CD14-positive monocyte (primary cell): ENCODE results near the gene ARHGAP30. TPM values are rescaled to one million over a fixed set of nuclear protein-coding genes. Genes with fewer than 3 reads are reported as not detected.

Source experiments
- DNase-seq, 3 donors: peaks; one replicate each; pipeline ENCODE4 v3.0.0-alpha.2; 2011 to 2022
- H2AFZ ChIP-seq: 2 replicates; pipeline ENCODE4 v1.6.0; 2012; ENCODE audit warnings: mild to moderate bottlenecking, low read depth, low read length, inconsistent platforms; ENCODE audit not compliant: insufficient read depth, poor library complexity, severe bottlenecking
- H3K27ac ChIP-seq, 2 donors: 1 replicate in 1 of 2; 2 replicates in 1 of 2; pipeline ENCODE4 v1.5.1; 2012 to 2013; ENCODE audit warnings: low read length in 2 of 2, control low read depth in 1 of 2, inconsistent platforms in 1 of 2, low read depth in 1 of 2, mild to moderate bottlenecking in 1 of 2
- H3K27me3 ChIP-seq, 2 donors: one replicate each; pipeline versions ENCODE4 v1.6.0 to v1.6.1; 2011 to 2013; ENCODE audit warnings: low read length in 2 of 2; ENCODE audit not compliant: control insufficient read depth in 2 of 2, insufficient read depth in 2 of 2
- H3K36me3 ChIP-seq, 2 donors: replicated peaks in 1 of 2; 1 replicate in 1 of 2; 2 replicates in 1 of 2; pipeline versions ENCODE4 v1.5.1 to v1.6.1; 2012 to 2013; ENCODE audit warnings: low read length in 2 of 2, control low read depth in 1 of 2, inconsistent platforms in 1 of 2, mild to moderate bottlenecking in 1 of 2; ENCODE audit not compliant: insufficient read depth in 2 of 2, control insufficient read depth in 1 of 2
- H3K4me1 ChIP-seq, 2 donors: 1 replicate in 1 of 2; 2 replicates in 1 of 2; pipeline versions ENCODE4 v1.5.1 to v1.6.1; 2012 to 2013; ENCODE audit warnings: low read length in 2 of 2, control low read depth in 1 of 2, inconsistent platforms in 1 of 2, mild to moderate bottlenecking in 1 of 2, moderate library complexity in 1 of 2; ENCODE audit not compliant: insufficient read depth in 2 of 2, control insufficient read depth in 1 of 2
- H3K4me2 ChIP-seq: replicated peaks from 2 replicates; pipeline ENCODE3; 2012; ENCODE audit warnings: low read length, moderate library complexity, mild to moderate bottlenecking; ENCODE audit not compliant: poor library complexity, severe bottlenecking; ENCODE audit errors: extremely low read depth
- H3K4me3 ChIP-seq, 3 experiments: fragments of 200-600 bp in 1 of 3; sonication (generic) in 1 of 3; replicated peaks in 1 of 3; 1 replicate in 2 of 3; 2 replicates in 1 of 3; pipeline ENCODE4 v1.5.1; 2011 to 2013; ENCODE audit warnings: low read length in 3 of 3, mild to moderate bottlenecking in 3 of 3, control low read depth in 2 of 3, low read depth in 2 of 3, inconsistent platforms in 1 of 3, moderate library complexity in 1 of 3
- H3K79me2 ChIP-seq: 2 replicates; pipeline ENCODE4 v1.6.0; 2012; ENCODE audit warnings: mild to moderate bottlenecking, control low read depth, inconsistent platforms, low read length, moderate library complexity; ENCODE audit not compliant: insufficient read depth
- H3K9ac ChIP-seq: 2 replicates; pipeline ENCODE4 v1.6.0; 2017; ENCODE audit warnings: low read length, mild to moderate bottlenecking; ENCODE audit not compliant: insufficient read depth, poor library complexity, severe bottlenecking
- H3K9me3 ChIP-seq, 2 donors: replicated peaks in 1 of 2; 1 replicate in 1 of 2; 2 replicates in 1 of 2; pipeline versions ENCODE4 v1.5.1 to v1.6.1; 2012 to 2013; ENCODE audit warnings: low read length in 2 of 2, control low read depth in 1 of 2; ENCODE audit not compliant: control insufficient read depth in 1 of 2, insufficient read depth in 1 of 2
- H4K20me1 ChIP-seq: 2 replicates; pipeline ENCODE4 v1.6.0; 2012; ENCODE audit warnings: mild to moderate bottlenecking, low read length, control low read depth, moderate library complexity; ENCODE audit not compliant: insufficient read depth
- H3K27ac Mint-ChIP-seq, 7 donors: one replicate each; pipeline ENCODE4 v1.8.0; 2020; ENCODE audit warnings: mild to moderate bottlenecking in 7 of 7, mixed read lengths in 7 of 7, moderate library complexity in 6 of 7, inconsistent platforms in 2 of 7
- H3K27me3 Mint-ChIP-seq, 3 donors: one replicate each; pipeline ENCODE4 v1.8.0; 2021 to 2022; ENCODE audit warnings: low read depth in 3 of 3, mild to moderate bottlenecking in 3 of 3, mixed read lengths in 3 of 3, moderate library complexity in 3 of 3, inconsistent platforms in 1 of 3
- H3K36me3 Mint-ChIP-seq, 2 donors: one replicate each; pipeline ENCODE4 v1.8.0; 2020; ENCODE audit warnings: mixed read lengths in 2 of 2, inconsistent platforms in 1 of 2, mild to moderate bottlenecking in 1 of 2
- H3K4me1 Mint-ChIP-seq: one replicate; pipeline ENCODE4 v1.8.0; 2020; ENCODE audit warnings: mild to moderate bottlenecking, mixed read lengths
- H3K4me3 Mint-ChIP-seq, 2 donors: one replicate each; pipeline ENCODE4 v1.8.0; 2020; ENCODE audit warnings: mild to moderate bottlenecking in 2 of 2, mixed read lengths in 2 of 2, moderate library complexity in 1 of 2
- H3K9me3 Mint-ChIP-seq, 7 donors: one replicate each; pipeline ENCODE4 v1.8.0; 2020 to 2022; ENCODE audit warnings: mixed read lengths in 7 of 7, mild to moderate bottlenecking in 6 of 7, moderate library complexity in 6 of 7, inconsistent platforms in 2 of 7
- WGBS: methylation state at CpG from one replicate; pipeline ENCODE4 v1.1.5; 2013; ENCODE audit warnings: missing lambda C conversion rate; ENCODE audit not compliant: insufficient coverage; 5-methylcytosine and 5-hydroxymethylcytosine counted together
- intact Hi-C, 2 donors: fragments of 100-400 bp; cut with micrococcal nuclease; formaldehyde crosslinking; loops; one replicate each; pipeline versions ENCODE4 v1.15.0 to v1.15.1; 2023
- polyA plus RNA-seq, 3 donors: library from polyadenylated mRNA; depleted of rRNA in 1 of 3; unstranded in 2 of 3; stranded (reverse) in 1 of 3; fragments of 300-500 nt in 2 of 3; fragments of >200 nt in 1 of 3; fragmentation: Illumina TruSeq in 2 of 3; gene quantifications; 1 replicate in 2 of 3; 2 replicates in 1 of 3; pipeline ENCODE4 v1.2.3, GENCODE V29; 2012 to 2021
- TF ChIP-seq, protein P1 (sequence below): fragments of 200-600 bp; IDR thresholded peaks from one replicate; pipeline ENCODE4 v1.8.0; 2022; ENCODE audit warnings: antibody characterized with exemption, mild to moderate bottlenecking

ARHGAP30 gene
- polyA plus RNA-seq, 3 donors = 101 to 140 (median 129) TPM

- 80% methylated on average over 5 of the region's 7 CpGs for WGBS
- peaks cover 28% of the 10 kb centered on the region for H3K4me1 Mint-ChIP-seq
Measured at GRCh38 chr1:161073474-161074121, 3.9 kb upstream of the ARHGAP30 start.

GRCh38 chr1:161072751-161073449, 3.2 kb upstream of the ARHGAP30 start:
- Mint-ChIP-seq H3K27ac (peak overlapping the region in 1 of 7 donors; percentile 33), H3K36me3 (peaks cover 0 to 2% of the 10 kb centered on the region in 2 donors), H3K4me3 (no peak overlapping the region), H3K4me1 (peaks cover 32% of the 10 kb centered on the region), H3K27me3 (peaks cover 0 to 1% (median 0%) of the 10 kb centered on the region in 3 donors), H3K9me3 (peaks cover 0 to 2% (median 0%) of the 10 kb centered on the region in 7 donors)
- DNase-seq = no peak
- TF ChIP-seq, protein P1, sequence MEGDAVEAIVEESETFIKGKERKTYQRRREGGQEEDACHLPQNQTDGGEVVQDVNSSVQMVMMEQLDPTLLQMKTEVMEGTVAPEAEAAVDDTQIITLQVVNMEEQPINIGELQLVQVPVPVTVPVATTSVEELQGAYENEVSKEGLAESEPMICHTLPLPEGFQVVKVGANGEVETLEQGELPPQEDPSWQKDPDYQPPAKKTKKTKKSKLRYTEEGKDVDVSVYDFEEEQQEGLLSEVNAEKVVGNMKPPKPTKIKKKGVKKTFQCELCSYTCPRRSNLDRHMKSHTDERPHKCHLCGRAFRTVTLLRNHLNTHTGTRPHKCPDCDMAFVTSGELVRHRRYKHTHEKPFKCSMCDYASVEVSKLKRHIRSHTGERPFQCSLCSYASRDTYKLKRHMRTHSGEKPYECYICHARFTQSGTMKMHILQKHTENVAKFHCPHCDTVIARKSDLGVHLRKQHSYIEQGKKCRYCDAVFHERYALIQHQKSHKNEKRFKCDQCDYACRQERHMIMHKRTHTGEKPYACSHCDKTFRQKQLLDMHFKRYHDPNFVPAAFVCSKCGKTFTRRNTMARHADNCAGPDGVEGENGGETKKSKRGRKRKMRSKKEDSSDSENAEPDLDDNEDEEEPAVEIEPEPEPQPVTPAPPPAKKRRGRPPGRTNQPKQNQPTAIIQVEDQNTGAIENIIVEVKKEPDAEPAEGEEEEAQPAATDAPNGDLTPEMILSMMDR = no peak
- Histone ChIP-seq H3K4me2 (no peak overlapping the region), H3K4me3 (no peak overlapping the region), H3K79me2 (peaks cover 26% of the 10 kb centered on the region), H3K27ac (no peak overlapping the region), H3K9me3 (no peaks in the 10 kb centered on the region), H3K9ac (no peak overlapping the region), H3K36me3 (no peaks in the 10 kb centered on the region), H3K4me1 (peaks cover 25 to 29% of the 10 kb centered on the region in 2 donors), H3K27me3 (no peaks in the 10 kb centered on the region), H2AFZ (no peak overlapping the region), H4K20me1 (no peaks in the 10 kb centered on the region)
- intact Hi-C loops = loop anchor here (1.0 to 5.0 kb wide), 2 partner anchors 10 to 59 kb away; partner anchors contain the start of gene DEDD (in 1 of the 2)
- 93% methylated on average over 19 of the region's 19 CpGs for WGBS

More at GRCh38 chr1:161073474-161074121, 3.9 kb upstream of the ARHGAP30 start:
- intact Hi-C loops = loop anchor here in 1 of 2 donors (5.0 kb wide), 1 partner anchor 59 kb away; the partner anchor contains the start of gene DEDD
- no peak overlapping the region for H3K4me3 Mint-ChIP-seq
- Histone ChIP-seq H3K27me3 (no peaks in the 10 kb centered on the region), H3K79me2 (peaks cover 19% of the 10 kb centered on the region), H4K20me1 (no peaks in the 10 kb centered on the region), H2AFZ (no peak overlapping the region), H3K27ac (no peak overlapping the region), H3K4me3 (no peak overlapping the region), H3K9me3 (no peaks in the 10 kb centered on the region), H3K9ac (no peak overlapping the region), H3K36me3 (no peaks in the 10 kb centered on the region), H3K4me1 (peaks cover 23 to 28% of the 10 kb centered on the region in 2 donors), H3K4me2 (no peak overlapping the region)
- peaks cover 0 to 1% (median 0%) of the 10 kb centered on the region in 3 donors for H3K27me3 Mint-ChIP-seq
- TF ChIP-seq, protein P1 = no peak
- H3K27ac Mint-ChIP-seq = peak overlapping the region in 1 of 7 donors; percentile 76
- no peak for DNase-seq
- H3K9me3 Mint-ChIP-seq = peaks cover 0 to 2% (median 0%) of the 10 kb centered on the region in 7 donors
- no peaks in the 10 kb centered on the region for H3K36me3 Mint-ChIP-seq
